Breast epithelium (tissue), 4 donors: ENCODE measurements around the gene PORCN. TPM values are rescaled to one million over a fixed set of nuclear protein-coding genes. Genes with fewer than 3 reads are reported as not detected.

Experiments
- DNase-seq, 2 donors: peaks; one replicate each; pipeline ENCODE4 v3.0.0-alpha.2; 2019; ENCODE audit warnings: low spot score in 2 of 2
- H3K27ac ChIP-seq, 2 donors: fragments of 200-600 bp; sonication (generic) in 1 of 2; one replicate each; pipeline ENCODE4 v1.5.1; 2016 to 2019; ENCODE audit warnings: mild to moderate bottlenecking in 1 of 2
- H3K27me3 ChIP-seq, 2 donors: fragments of 200-600 bp; sonication (generic) in 1 of 2; one replicate each; pipeline versions ENCODE4 v1.5.1 to v1.6.0; 2017 to 2019; ENCODE audit warnings: control low read depth in 1 of 2, mild to moderate bottlenecking in 1 of 2
- H3K36me3 ChIP-seq: fragments of 200-600 bp; one replicate; pipeline ENCODE4 v1.5.1; 2019
- H3K4me1 ChIP-seq, 2 donors: fragments of 200-600 bp; sonication (generic); one replicate each; pipeline ENCODE4 v1.5.1; 2016 to 2019; ENCODE audit warnings: control low read depth in 1 of 2
- H3K4me3 ChIP-seq, 3 donors: fragments of 200-600 bp; sonication (generic); 1 replicate in 2 of 3; 2 replicates in 1 of 3; pipeline ENCODE4 v1.5.1; 2016 to 2019; ENCODE audit warnings: mild to moderate bottlenecking in 3 of 3, moderate library complexity in 2 of 3
- H3K9me3 ChIP-seq, 2 donors: fragments of 200-600 bp; sonication (generic) in 1 of 2; one replicate each; pipeline ENCODE4 v1.5.1; 2016 to 2019; ENCODE audit warnings: control low read depth in 1 of 2
- POLR2A ChIP-seq: fragments of 450-650 bp; IDR thresholded peaks from one replicate; pipeline ENCODE4 v1.6.1; 2016; ENCODE audit warnings: antibody characterized with exemption, mild to moderate bottlenecking, moderate library complexity
- POLR2AphosphoS5 ChIP-seq, 3 donors: sonication (generic); formaldehyde crosslinking; IDR thresholded peaks; one replicate each; pipeline ENCODE4 v1.6.1; 2017; ENCODE audit warnings: antibody characterized with exemption in 3 of 3
- intact Hi-C: fragments of 100-400 bp; cut with DNase I; formaldehyde crosslinking; loops from one replicate; pipeline ENCODE4 v1.15.1; 2023; ENCODE audit warnings: low total_unique reads
- total RNA-seq, 3 donors: library from RNA; depleted of rRNA; stranded (reverse); fragments of >200 nt; gene quantifications; one replicate each; pipeline ENCODE4 v1.1.0, GENCODE V29; 2016
- TF ChIP-seq, protein P1 (sequence below), 3 donors: fragments of 450-650 bp; IDR thresholded peaks; one replicate each; pipeline ENCODE4 v1.5.1; 2016 to 2017; ENCODE audit warnings: antibody characterized with exemption in 3 of 3, mild to moderate bottlenecking in 3 of 3, moderate library complexity in 3 of 3

PORCN gene
- total RNA-seq, 3 donors from 2014 or later: 12.1 to 22.1 (median 17.0) TPM

- Histone ChIP-seq H3K4me3 (peak overlapping the region; percentile 62 to 75 (median 64)), H3K36me3 (no peaks in the 10 kb centered on the region), H3K27ac (peak overlapping the region in 1 of 2 donors; percentile 89), H3K27me3 (peaks cover 0 to 21% of the 10 kb centered on the region in 2 donors), H3K9me3 (no peaks in the 10 kb centered on the region), H3K4me1 (no peaks in the 10 kb centered on the region)
- intact Hi-C loops: no loop called here
- TF ChIP-seq POLR2AphosphoS5 (IDR thresholded peaks at IDR 0.05) (no peak), POLR2A (no peak)
- TF ChIP-seq, protein P1, sequence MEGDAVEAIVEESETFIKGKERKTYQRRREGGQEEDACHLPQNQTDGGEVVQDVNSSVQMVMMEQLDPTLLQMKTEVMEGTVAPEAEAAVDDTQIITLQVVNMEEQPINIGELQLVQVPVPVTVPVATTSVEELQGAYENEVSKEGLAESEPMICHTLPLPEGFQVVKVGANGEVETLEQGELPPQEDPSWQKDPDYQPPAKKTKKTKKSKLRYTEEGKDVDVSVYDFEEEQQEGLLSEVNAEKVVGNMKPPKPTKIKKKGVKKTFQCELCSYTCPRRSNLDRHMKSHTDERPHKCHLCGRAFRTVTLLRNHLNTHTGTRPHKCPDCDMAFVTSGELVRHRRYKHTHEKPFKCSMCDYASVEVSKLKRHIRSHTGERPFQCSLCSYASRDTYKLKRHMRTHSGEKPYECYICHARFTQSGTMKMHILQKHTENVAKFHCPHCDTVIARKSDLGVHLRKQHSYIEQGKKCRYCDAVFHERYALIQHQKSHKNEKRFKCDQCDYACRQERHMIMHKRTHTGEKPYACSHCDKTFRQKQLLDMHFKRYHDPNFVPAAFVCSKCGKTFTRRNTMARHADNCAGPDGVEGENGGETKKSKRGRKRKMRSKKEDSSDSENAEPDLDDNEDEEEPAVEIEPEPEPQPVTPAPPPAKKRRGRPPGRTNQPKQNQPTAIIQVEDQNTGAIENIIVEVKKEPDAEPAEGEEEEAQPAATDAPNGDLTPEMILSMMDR (IDR thresholded peaks at IDR 0.05): no peak
- DNase-seq: no peak
Measured at GRCh38 chrX:48475296-48475695, 33.5 kb upstream of the PORCN start.

- peaks cover 0 to 21% of the 10 kb centered on the region in 2 donors for H3K27me3 ChIP-seq
- H3K9me3 ChIP-seq: no peaks in the 10 kb centered on the region
- intact Hi-C loops: no loop called here
- TF ChIP-seq, protein P1 (IDR thresholded peaks at IDR 0.05): no peak
- TF ChIP-seq POLR2AphosphoS5 (IDR thresholded peaks at IDR 0.05) (peak; percentile 37 to 67 (median 66)), POLR2A (no peak)
- no peaks in the 10 kb centered on the region for H3K36me3 ChIP-seq
- H3K4me1 ChIP-seq: no peaks in the 10 kb centered on the region
- peak within 1 kb of the TSS; percentile 62 to 75 (median 64) for H3K4me3 ChIP-seq
- peak within 1 kb of the TSS; percentile 85 to 89 for H3K27ac ChIP-seq
- peak; percentile 76 to 85 for DNase-seq
Measured at GRCh38 chrX:48475774-48476577, 32.8 kb upstream of the PORCN start, which contains the start of gene FTSJ1. Gene FTSJ1 (plus strand): TSS chrX:48476199. CDS start chrX:48478048, 1,849 bp downstream.

- H3K27ac ChIP-seq: peak overlapping the region; percentile 85 to 89
- peaks cover 0 to 26% of the 10 kb centered on the region in 2 donors for H3K27me3 ChIP-seq
- intact Hi-C loops: no loop called here
- no peaks in the 10 kb centered on the region for H3K9me3 ChIP-seq
- no peak for DNase-seq
- H3K4me3 ChIP-seq: peak overlapping the region; percentile 62 to 75 (median 64)
- H3K4me1 ChIP-seq: no peaks in the 10 kb centered on the region
- no peaks in the 10 kb centered on the region for H3K36me3 ChIP-seq
- no peak for TF ChIP-seq POLR2AphosphoS5 (IDR thresholded peaks at IDR 0.05)
- TF ChIP-seq, protein P1 (IDR thresholded peaks at IDR 0.05): no peak
- no peak for TF ChIP-seq POLR2A
Measured at GRCh38 chrX:48476919-48477318, 31.9 kb upstream of the PORCN start.

DNA sequence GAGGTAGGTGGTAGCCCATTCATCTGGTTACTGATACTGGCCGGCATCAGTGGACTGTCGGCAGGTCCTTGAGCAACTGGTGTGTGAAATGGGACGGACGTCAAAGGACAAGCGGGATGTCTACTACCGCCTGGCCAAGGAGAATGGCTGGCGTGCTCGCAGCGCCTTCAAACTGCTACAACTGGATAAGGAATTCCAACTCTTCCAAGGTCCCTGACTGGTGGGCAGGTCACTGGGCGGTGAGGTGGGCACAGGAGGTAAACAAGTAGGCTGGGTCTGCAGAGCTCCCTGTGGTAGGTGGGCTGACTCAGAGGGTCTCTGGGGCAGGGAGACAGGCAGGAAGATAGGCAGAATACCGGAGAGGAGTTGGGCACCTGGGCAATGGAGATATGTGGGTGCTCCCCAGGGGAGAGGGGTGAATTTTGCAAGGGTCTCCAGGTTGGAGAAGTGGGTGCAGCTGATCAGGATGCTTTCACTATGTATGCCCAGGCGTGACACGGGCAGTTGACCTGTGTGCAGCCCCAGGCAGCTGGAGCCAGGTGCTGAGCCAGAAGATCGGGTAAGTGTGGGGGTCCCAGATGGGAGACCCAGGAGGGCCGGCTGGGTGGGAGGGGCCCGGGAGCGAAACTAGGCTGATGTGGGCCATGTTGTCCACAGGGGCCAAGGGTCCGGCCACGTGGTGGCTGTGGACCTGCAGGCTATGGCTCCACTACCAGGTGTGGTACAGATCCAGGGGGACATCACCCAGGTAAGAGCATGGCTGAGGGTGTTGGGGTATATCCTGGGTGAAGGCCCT, 30.6 kb upstream of the PORCN start:
- H3K9me3 ChIP-seq: no peaks in the 10 kb centered on the region
- no peaks in the 10 kb centered on the region for H3K36me3 ChIP-seq
- TF ChIP-seq POLR2A: no peak
- TF ChIP-seq, protein P1 (IDR thresholded peaks at IDR 0.05): no peak
- TF ChIP-seq POLR2AphosphoS5 (IDR thresholded peaks at IDR 0.05): no peak
- no peak for DNase-seq
- H3K27me3 ChIP-seq: peaks cover 0 to 26% of the 10 kb centered on the region in 2 donors
- intact Hi-C loops: no loop called here
- H3K4me1 ChIP-seq: no peaks in the 10 kb centered on the region
- no peak overlapping the region for H3K4me3 ChIP-seq
- H3K27ac ChIP-seq: no peak overlapping the region
